HepG2 (cell line): ENCODE results near the gene PEPD. TPM values are rescaled to one million over a fixed set of nuclear protein-coding genes. Genes with fewer than 3 reads are reported as not detected.

ENCODE experiments used
- ATAC-seq: fragments of 200-7000 bp; cut with Tn5 transposase; 3 replicates; pipeline ENCODE4 v1.9.1; 2020; ENCODE audit warnings: mild to moderate bottlenecking, moderate library complexity
- BruUV-seq: library from RNA; stranded (reverse); fragments of 400-500 nt; replicated peaks from 2 replicates; lab custom pipeline; 2021; lab: Mats Ljungman, UMichigan
- CTCF ChIA-PET: fragments of 300-600 bp; formaldehyde crosslinking; extraction: SDS; loops from one replicate; lab custom pipeline; 2021; ENCODE audit warnings: low total read pairs, inconsistent platforms, low intra/inter-chr PET ratio; lab: Yijun Ruan, JAX
- POLR2A ChIA-PET: fragments of 350-600 bp; sonication (Branson Sonifier 250); formaldehyde crosslinking; loops from one replicate; lab custom pipeline; 2020; ENCODE audit warnings: antibody characterized with exemption, inconsistent platforms; lab: Yijun Ruan, JAX
- DNase-seq: peaks from one replicate; pipeline ENCODE4 v3.0.0-alpha.2; 2015; ENCODE audit warnings: low spot score
- FAIRE-seq: peaks from 3 replicates; lab custom pipeline; 2011; peaks lifted over from hg19 to GRCh38; lab: Jason Lieb, UNC
- H2AFZ ChIP-seq: one replicate; pipeline ENCODE4 v1.6.1; 2011; ENCODE audit warnings: low read length, inconsistent platforms
- H3K27ac ChIP-seq: fragments of 300-600 bp; 3 replicates; pipeline ENCODE4 v1.8.0; 2011; ENCODE audit warnings: mixed run types, mild to moderate bottlenecking, mixed read lengths, low read length, inconsistent platforms; ENCODE audit not compliant: insufficient read depth; ENCODE audit errors: extremely low read length
- H3K27me3 ChIP-seq, 2 experiments: fragments of 200-600 bp in 1 of 2; 2 replicates in 1 of 2; 3 replicates in 1 of 2; pipeline versions ENCODE4 v1.6.0 to v1.8.0; 2011; ENCODE audit warnings: low read length in 2 of 2, mild to moderate bottlenecking in 2 of 2, moderate library complexity in 2 of 2, inconsistent platforms in 1 of 2; ENCODE audit not compliant: insufficient read depth in 2 of 2, control insufficient read depth in 1 of 2
- H3K36me3 ChIP-seq, 2 experiments: fragments of 200-600 bp in 1 of 2; replicated peaks in 1 of 2; 2 replicates in 1 of 2; 3 replicates in 1 of 2; pipeline versions ENCODE4 v1.5.1 to v1.8.0; 2011; ENCODE audit warnings: low read length in 2 of 2, inconsistent platforms in 1 of 2; ENCODE audit not compliant: insufficient read depth in 2 of 2, control insufficient read depth in 1 of 2
- H3K4me1 ChIP-seq: 2 replicates; pipeline ENCODE4 v1.5.1; 2012; ENCODE audit warnings: low read length, inconsistent platforms; ENCODE audit not compliant: insufficient read depth
- H3K4me2 ChIP-seq: 2 replicates; pipeline ENCODE4 v1.6.0; 2011; ENCODE audit warnings: low read depth, low read length, inconsistent platforms
- H3K4me3 ChIP-seq, 3 experiments: fragments of 200-600 bp in 1 of 3; sonication (generic), shearing (Covaris generic) in 1 of 3; replicated peaks in 1 of 3; 2 replicates each; pipeline ENCODE4 v1.5.1; 2011 to 2016; ENCODE audit warnings: low read length in 3 of 3, inconsistent platforms in 2 of 3, low read depth in 2 of 3, mild to moderate bottlenecking in 2 of 3, control low read depth in 1 of 3, mixed read lengths in 1 of 3; ENCODE audit not compliant: insufficient read depth in 1 of 3
- H3K79me2 ChIP-seq: one replicate; pipeline ENCODE4 v1.6.1; 2011; ENCODE audit warnings: low read length, inconsistent platforms; ENCODE audit not compliant: insufficient read depth
- H3K9ac ChIP-seq: 2 replicates; pipeline ENCODE4 v1.6.0; 2011; ENCODE audit warnings: mild to moderate bottlenecking, low read depth, low read length, inconsistent platforms; ENCODE audit not compliant: insufficient read depth
- H3K9me3 ChIP-seq: 2 replicates; pipeline ENCODE4 v1.5.1; 2012; ENCODE audit warnings: mild to moderate bottlenecking, low read length
- H4K20me1 ChIP-seq: 2 replicates; pipeline ENCODE4 v1.6.0; 2011; ENCODE audit warnings: inconsistent platforms, mild to moderate bottlenecking, low read length, moderate library complexity; ENCODE audit not compliant: insufficient read depth
- CBX1 ChIP-seq: IDR thresholded peaks from one replicate; pipeline ENCODE4 v1.6.1; 2016; ENCODE audit warnings: antibody characterized with exemption, low read depth
- FUBP1 ChIP-seq: sonication (generic); formaldehyde crosslinking; IDR thresholded peaks from 2 replicates; pipeline ENCODE4 v1.5.1; 2020; ENCODE audit warnings: missing genetic modification reagents, mild to moderate bottlenecking, borderline replicate concordance
- SYNCRIP ChIP-seq: fragments of 200-400 bp; formaldehyde crosslinking; IDR thresholded peaks from 2 replicates; pipeline ENCODE4 v1.6.1; 2018; ENCODE audit warnings: mild to moderate bottlenecking, low read depth, low read length; ENCODE audit not compliant: insufficient read depth
- TERF1 ChIP-seq: sonication (generic); formaldehyde crosslinking; IDR thresholded peaks from 2 replicates; pipeline ENCODE4 v1.8.0; 2022; ENCODE audit warnings: mild to moderate bottlenecking, missing genetic modification reagents, moderate library complexity
- ZBTB10 ChIP-seq: sonication (generic); formaldehyde crosslinking; IDR thresholded peaks from 2 replicates; pipeline ENCODE4 v1.4.0; 2020; ENCODE audit warnings: missing genetic modification reagents, borderline replicate concordance
- ZNF577 ChIP-seq: sonication (generic); formaldehyde crosslinking; IDR thresholded peaks from 2 replicates; pipeline ENCODE4 v1.4.0; 2020; ENCODE audit warnings: mild to moderate bottlenecking, low read depth, missing genetic modification reagents, borderline replicate concordance
- ZNF737 ChIP-seq: sonication (generic); formaldehyde crosslinking; IDR thresholded peaks from 2 replicates; pipeline ENCODE4 v1.5.0; 2020; ENCODE audit warnings: missing genetic modification reagents, mild to moderate bottlenecking, borderline replicate concordance
- WGBS: methylation state at CpG from one replicate; pipeline ENCODE4 v1.1.6; 2017; ENCODE audit warnings: low lambda C conversion rate; 5-methylcytosine and 5-hydroxymethylcytosine counted together
- in situ Hi-C: cut with HindIII; loops from 2 replicates; pipeline ENCODE4 v1.10.0; 2017; ENCODE audit warnings: low pct_unique_long_range_greater_than_20kb; ENCODE audit not compliant: extremely low pct_ligation_motif_present
- intact Hi-C: fragments of 100-400 bp; cut with micrococcal nuclease; formaldehyde crosslinking; loops from one replicate; pipeline ENCODE4 v1.10.0; 2022; ENCODE audit not compliant: unreplicated experiment
- polyA plus RNA-seq, 8 experiments: library from polyadenylated mRNA; depleted of rRNA in 3 of 8; stranded (reverse) in 7 of 8; unstranded in 1 of 8; fragments of >200 nt; fragmentation: Illumina TruSeq in 4 of 8; extraction: Trizol in 4 of 8; gene quantifications; 2 replicates each; pipeline versions ENCODE4 v1.2.1 to v1.2.3, GENCODE V29; 2011 to 2016; ENCODE audit warnings: low read depth in 4 of 8, missing spikeins in 1 of 8, mixed read lengths in 1 of 8; ENCODE audit not compliant: insufficient read depth in 1 of 8
- total RNA-seq, 5 experiments: library from RNA; depleted of rRNA; stranded (reverse); fragments of >200 nt; fragmentation: Illumina TruSeq; extraction: Trizol; gene quantifications; 2 replicates each; pipeline ENCODE4 v1.2.3, GENCODE V29; 2016; ENCODE audit warnings: low read depth in 1 of 5

Gene PEPD
- total and polyA plus RNA-seq, 2 of the 13 experiments (the other 11 are each of a cell fraction or from before 2014, with no cell fraction given): 60.7 to 75.1 TPM

GRCh38 chr19:33396701-33397535, 124.7 kb downstream of the PEPD start:
- Histone ChIP-seq H4K20me1 (no peaks in the 10 kb centered on the region), H3K36me3 (no peaks in the 10 kb centered on the region), H3K9ac (peak overlapping the region; percentile 62), H3K4me3 (peak overlapping the region; percentile 8 to 51 (median 26); a peak in 5 of 6 replicates), H3K27me3 (no peaks in the 10 kb centered on the region), H3K9me3 (no peaks in the 10 kb centered on the region), H3K4me2 (peak overlapping the region; percentile 69), H3K4me1 (peaks cover 100% of the 10 kb centered on the region), H2AFZ (no peak overlapping the region), H3K27ac (peak overlapping the region; percentile 94), H3K79me2 (no peaks in the 10 kb centered on the region)
- intact Hi-C loops: no loop called here
- in situ Hi-C loops: no loop called here
- POLR2A ChIA-PET: interaction anchor here (1.2 to 3.4 kb wide), 8 partner anchors 9 to 148 kb away, joined by 3 to 23 read pairs (median 6); partner anchors contain the start of genes CEBPA and CEBPG
- WGBS: 6% methylated on average over 5 of the region's 30 CpGs
- DNase-seq (peak; percentile 95), FAIRE-seq (peak; percentile 94), ATAC-seq (peak; percentile 49)
- BruUV-seq: no TSS peak
- CTCF ChIA-PET: interaction anchor here (1.0 kb wide), 1 partner anchor 10 kb away, joined by 3 read pairs; no protein-coding TSS in a partner anchor
- TF ChIP-seq ZNF737 (no peak), ZBTB10 (CRISPR knock-in tag) (peak; percentile 91), SYNCRIP (no peak), CBX1 (no peak), TERF1 (CRISPR knock-in tag) (no peak), FUBP1 (CRISPR knock-in tag) (no peak), ZNF577 (CRISPR knock-in tag) (no peak)
